ENCODE measurements around the gene LRMDA. TPM values are rescaled to one million over a fixed set of nuclear protein-coding genes. Genes with fewer than 3 reads are reported as not detected.
A peak's percentile ranks its signal among the peaks of the same experiment; 100 is the strongest.

LRMDA gene
- total and polyA plus RNA-seq, 2 of the 13 experiments (the other 11 are each of a cell fraction or from before 2014, with no cell fraction given), result 13.4 to 22.0 TPM

- TF ChIP-seq PAXIP1 (CRISPR knock-in tag; conservative IDR thresholded peaks at IDR 0.05) (no peak; the same call in 1 of the 2 replicates), MTF1 (CRISPR knock-in tag; IDR thresholded peaks at IDR 0.05) (peak; percentile 76; the same call in 1 of the 2 replicates), TAF1 (CRISPR knock-in tag; IDR thresholded peaks at IDR 0.05) (no peak), HOMEZ (CRISPR knock-in tag; IDR thresholded peaks at IDR 0.05; ENCODE audit: low read depth) (no peak), NFKB2 (CRISPR knock-in tag; IDR thresholded peaks at IDR 0.05; ENCODE audit: borderline replicate concordance) (peak; percentile 75), TCF12 (IDR thresholded peaks at IDR 0.05) (no peak), TCF12 (CRISPR knock-in tag; IDR thresholded peaks at IDR 0.05) (peak; percentile 67; the same call in 1 of the 2 replicates), BRCA1 (CRISPR knock-in tag; IDR thresholded peaks at IDR 0.05) (peak; percentile 62; the same call in 1 of the 2 replicates), ZBTB3 (CRISPR knock-in tag; IDR thresholded peaks at IDR 0.05; ENCODE audit: borderline replicate concordance, low read depth) (0 out of 2 replicates have a peak, but pooled peaks have one; percentile 68), RARA (CRISPR knock-in tag; IDR thresholded peaks at IDR 0.05) (peak; percentile 48; the same call in 1 of the 2 replicates), ZNF557 (CRISPR knock-in tag; IDR thresholded peaks at IDR 0.05) (0 out of 2 replicates have a peak, but pooled peaks have one; percentile 60), UBTF (CRISPR knock-in tag; IDR thresholded peaks at IDR 0.05) (peak; percentile 65; the same call in 1 of the 2 replicates), ZNF18 (CRISPR knock-in tag; IDR thresholded peaks at IDR 0.05; ENCODE audit: insufficient replicate concordance) (peak; percentile 63), ZNF3 (CRISPR knock-in tag; IDR thresholded peaks at IDR 0.05) (no peak), MAFF (IDR thresholded peaks at IDR 0.05; ENCODE audit: low read depth, low read length) (no peak), HOXA3 (CRISPR knock-in tag; IDR thresholded peaks at IDR 0.05) (peak; percentile 73), ZNF83 (CRISPR knock-in tag; IDR thresholded peaks at IDR 0.05; ENCODE audit: borderline replicate concordance) (0 out of 2 replicates have a peak, but pooled peaks have one; percentile 34), ZNF572 (CRISPR knock-in tag; IDR thresholded peaks at IDR 0.05) (no peak), ZBTB1 (CRISPR knock-in tag; IDR thresholded peaks at IDR 0.05; ENCODE audit: borderline replicate concordance) (no peak), TOPORS (CRISPR knock-in tag; IDR thresholded peaks at IDR 0.05) (peak; percentile 11; the same call in 1 of the 2 replicates), TGIF2 (CRISPR knock-in tag; IDR thresholded peaks at IDR 0.05) (0 out of 2 replicates have a peak, but pooled peaks have one; percentile 18)
These were observed 26.4 kb upstream of the LRMDA start (continued) for GRCh38 chr10:75404815-75405597.

Measured in HepG2 (cell line).